NCI-H774 (cell line): ENCODE data around the gene POLR1G.

Experiments
- DNase-seq: peaks from one replicate; lab custom pipeline; 2025; lab: John Stamatoyannopoulos, UW

Gene POLR1G

DNA sequence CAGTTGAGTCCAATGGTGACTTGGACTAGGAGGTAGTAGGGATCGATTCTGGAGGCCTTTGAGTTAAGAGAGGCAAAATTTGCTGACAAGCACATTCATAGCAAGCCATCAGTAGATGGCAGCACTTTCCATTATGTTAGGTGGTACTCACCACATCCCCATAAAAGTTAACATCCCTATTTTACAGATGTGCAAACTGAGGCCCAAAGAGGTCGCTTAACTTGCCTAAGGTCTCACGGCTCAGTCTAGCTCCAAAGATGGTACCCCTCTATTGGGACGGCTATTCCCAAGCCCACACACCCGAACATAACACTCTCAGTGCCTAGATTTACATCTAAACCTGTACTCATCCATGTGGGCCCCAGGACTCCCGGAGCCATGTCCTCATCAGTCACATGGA is 39.9 kb downstream of the POLR1G start:
- no peak for DNase-seq

DNA sequence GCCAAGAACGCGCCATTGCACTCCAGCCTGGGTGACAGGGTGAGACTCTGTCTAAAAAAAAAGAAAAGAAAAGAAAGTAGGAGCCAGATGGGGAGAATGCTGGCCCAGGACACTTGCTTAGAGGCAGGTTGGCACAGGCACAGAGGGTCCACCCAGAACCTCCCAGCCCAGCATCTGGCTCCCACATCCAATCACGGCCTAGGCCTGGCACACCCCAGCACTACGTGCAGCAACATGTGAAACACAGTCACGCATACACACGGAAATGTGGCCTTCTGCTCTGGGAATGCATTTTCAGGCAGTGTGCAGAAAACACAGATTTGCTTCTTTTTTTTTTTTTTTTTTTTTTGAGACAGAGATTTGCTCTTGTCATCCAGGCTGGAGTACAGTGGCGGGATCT is 40.5 kb downstream of the POLR1G start:
- no peak for DNase-seq

DNA sequence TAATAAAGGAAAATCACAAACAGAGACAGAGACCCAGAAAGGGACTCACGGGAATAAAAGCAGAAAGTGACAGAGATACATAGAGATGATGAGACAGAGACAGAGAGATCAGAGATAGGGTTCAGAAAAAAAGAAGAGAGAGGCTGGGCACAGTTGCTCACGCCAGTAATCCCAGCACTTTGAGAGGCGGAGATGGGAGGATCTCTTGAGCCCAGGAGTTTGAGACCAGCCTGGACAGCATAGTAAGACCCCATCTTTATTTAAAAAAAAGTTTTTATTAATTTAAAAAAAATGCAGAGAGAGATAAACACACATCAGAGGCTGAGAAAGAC is 41.9 kb downstream of the POLR1G start:
- DNase-seq = no peak

DNA sequence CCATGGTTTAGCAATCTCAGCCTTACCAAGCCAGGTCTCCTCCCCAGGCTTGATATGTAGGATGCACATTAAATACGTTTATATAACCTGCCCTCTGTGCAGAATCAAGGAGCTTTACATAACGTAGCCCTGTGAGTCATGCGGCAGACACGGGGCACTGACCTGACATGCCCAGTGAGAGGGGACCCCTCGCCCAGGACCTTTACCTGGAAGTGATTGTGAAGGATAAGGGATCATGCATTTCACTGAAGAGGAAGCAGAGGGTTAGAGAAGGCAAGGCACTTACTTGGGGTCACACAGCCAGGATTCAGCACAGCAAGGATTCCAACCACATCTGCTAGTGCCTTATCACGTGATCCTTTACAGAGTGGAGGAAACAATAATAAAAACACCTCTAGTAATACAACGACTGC is 42.4 kb downstream of the POLR1G start:
- no peak for DNase-seq

DNA sequence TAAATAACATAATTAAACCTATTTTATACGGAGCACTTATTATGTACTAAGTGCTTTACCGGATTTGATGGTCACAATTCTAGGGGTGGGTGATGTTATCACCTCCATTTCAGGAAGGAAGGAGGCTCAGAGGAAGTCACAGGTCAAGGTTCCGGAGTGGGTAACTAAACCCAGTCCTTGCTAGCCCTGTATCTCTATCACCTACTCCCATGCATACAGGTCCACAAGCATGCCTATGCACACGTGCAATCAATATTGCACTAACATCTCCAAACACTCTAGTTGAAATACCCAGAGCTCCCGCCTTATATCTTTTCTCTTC is 43.5 kb downstream of the POLR1G start:
- DNase-seq = no peak

DNA sequence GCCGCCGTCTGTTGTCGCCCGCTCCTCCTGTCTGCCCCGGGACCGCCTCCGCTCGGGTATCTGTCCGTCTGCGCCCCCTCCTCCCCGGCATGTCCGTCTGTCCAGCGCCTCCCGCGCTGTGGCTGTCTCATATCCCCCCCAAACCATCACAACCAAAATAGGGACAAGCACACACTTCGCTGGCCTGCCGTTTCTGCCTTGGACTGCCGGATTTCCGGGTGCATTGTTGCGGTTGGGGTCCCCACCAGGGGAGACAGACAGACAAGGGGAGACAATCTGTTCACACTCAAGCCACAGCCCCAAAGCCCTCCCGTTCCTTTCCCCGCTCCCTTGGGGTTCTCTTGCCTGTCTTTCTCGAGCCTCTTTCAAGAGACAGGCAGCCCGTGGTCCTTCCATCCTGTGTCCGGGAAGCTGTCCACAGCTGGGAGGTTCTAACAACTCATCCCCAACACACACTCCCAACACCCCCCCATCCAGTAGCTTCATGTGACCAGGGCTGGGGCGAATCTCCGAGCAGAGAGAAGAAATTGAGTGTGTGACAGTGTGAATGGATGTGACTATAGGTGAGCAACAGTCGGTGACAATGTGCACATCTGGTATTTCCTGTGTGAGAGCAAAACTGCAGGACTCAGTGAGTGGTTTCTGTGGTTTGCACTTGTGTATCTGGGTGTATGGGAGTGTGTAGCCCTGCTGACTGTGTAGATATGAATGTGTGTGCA is 44.8 kb downstream of the POLR1G start:
- DNase-seq = no peak

DNA sequence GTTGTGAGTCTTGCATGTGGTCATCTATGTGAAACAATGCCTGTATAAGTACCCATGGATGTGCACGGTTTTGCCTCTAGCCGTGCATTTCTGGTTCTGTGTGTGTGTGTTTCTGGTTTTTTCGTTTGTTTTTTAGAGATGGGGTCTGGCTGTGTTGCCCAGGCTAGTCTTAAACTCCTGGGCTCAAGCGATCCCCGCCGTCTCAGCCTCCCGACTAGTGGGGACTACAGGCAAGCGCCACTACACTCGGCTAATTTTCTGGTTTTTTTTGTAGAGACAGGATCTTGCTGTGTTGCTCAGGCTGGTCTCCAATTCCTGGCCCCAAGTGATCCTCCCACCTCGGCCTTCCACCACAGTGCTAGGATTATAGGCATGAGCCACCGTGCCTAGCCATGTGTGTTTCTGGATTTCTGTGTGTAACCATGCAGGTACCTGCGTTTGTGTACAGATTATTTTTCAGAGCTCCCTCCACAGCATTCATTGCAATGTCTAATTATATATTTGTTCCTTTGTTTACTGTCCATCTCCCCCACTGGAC is 45.5 kb downstream of the POLR1G start:
- DNase-seq = no peak

DNA sequence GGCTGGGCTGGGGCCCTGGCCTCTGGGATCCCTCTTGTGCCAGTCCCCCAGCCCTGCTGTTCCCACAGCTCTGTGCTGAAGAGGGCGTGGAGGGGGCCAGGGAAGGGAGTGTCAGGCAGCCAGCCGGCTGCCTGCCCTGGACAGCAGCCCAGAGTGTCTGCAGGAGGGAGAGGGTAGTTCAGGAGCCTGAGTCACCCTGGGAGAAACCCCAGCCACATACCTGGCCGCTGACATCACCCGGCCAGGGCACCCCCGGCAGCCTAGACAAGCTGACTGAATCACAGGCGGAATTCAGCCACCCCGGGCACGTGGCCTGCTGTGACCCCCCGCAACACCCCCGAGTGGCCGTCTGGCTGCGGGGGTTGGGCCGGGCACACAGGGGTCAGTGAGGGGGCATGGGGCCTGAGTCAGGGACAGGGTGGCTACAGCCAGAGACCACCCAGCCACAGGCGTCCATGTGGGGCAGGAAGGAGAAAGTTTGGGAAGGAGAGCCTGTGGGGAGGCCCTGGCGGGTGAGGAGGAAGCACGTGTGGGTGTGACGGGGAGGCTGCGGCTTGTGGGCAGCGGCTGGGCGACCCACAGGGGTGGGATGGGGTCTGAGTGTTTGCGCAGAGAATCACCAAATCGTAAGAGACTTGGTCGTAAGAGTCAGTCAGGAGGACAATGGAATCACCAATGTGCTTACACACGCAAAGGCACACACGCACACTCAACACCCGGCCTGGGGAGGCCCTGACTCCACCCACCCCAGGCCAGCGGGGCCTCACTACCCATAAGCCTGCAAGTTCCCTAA is 49.5 kb downstream of the POLR1G start:
- DNase-seq = peak; percentile 72

DNA sequence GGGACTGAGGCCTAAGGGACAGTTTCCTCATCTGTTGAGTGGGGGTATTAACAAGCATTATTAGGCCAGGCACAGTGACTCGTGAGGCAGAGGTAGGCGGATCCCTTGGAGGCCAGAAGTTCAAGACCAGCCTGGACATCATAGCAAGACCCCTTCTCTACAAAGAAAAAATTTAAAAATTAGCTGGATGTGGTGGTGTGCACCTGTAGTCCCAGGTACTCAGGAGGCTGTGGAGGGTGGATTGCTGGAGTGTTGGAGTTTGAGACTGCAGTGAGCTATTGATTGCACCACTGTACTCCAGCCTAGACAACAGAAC is 50.0 kb downstream of the POLR1G start:
- no peak for DNase-seq

DNA sequence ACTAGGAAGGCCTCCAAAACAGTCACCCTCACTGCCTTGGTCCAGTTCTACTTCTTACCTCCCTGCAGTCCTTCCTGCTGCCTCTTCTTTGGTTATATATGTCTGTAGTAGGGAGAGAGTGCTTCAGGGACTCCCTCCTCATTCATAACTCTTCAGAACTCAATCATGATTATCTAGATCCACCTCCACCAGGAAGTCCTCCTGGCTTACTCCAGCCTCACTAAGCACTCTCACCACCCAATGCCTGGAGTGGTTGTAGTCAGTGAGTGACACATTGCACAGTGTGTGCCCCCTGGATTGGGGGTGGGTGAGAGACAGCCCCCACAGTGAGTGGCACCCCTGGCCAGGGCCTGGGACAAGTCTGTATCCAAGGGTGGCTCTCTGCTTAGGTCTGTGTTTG is 51.3 kb downstream of the POLR1G start:
- DNase-seq = no peak
